ENCODE data around the gene GUCA2B. TPM values are rescaled to one million over a fixed set of nuclear protein-coding genes. Genes with fewer than 3 reads are reported as not detected.

GUCA2B gene
- total RNA-seq, 1 donor from 2014 or later: 0.53 TPM

- ATAC-seq (no peak), DNase-seq (ENCODE audit: low spot score) (no peak)
These were observed 10.1 kb upstream of the GUCA2B start for GRCh38 chr1:42142894-42143675.

- DNase-seq (ENCODE audit: low spot score): no peak
- no peak for ATAC-seq
These were observed 9.1 kb upstream of the GUCA2B start for GRCh38 chr1:42143896-42144710.

- DNase-seq (ENCODE audit: low spot score): no peak
These were observed 8.4 kb upstream of the GUCA2B start for GRCh38 chr1:42144711-42145388.

DNA sequence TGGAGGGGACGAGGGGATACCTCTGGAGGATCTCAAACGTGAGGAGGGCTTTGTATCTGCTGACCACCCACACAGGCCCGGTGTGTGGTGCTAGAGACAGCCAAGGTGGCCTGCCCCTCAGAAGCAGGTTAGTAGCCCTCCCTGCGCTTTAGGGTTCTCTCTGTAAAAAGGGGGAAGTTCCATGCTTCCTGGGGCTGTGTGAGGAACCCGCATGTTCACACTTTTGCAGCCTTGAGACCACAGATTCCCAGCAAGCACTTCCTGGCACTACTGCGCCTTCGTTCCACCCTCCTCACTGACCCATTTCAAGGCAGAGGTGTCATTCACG, 7.9 kb upstream of the GUCA2B start:
- no peak for ATAC-seq
- DNase-seq (ENCODE audit: low spot score): no peak

More at GRCh38 chr1:42144711-42145388, 8.4 kb upstream of the GUCA2B start:
- ATAC-seq: no peak

- DNase-seq (ENCODE audit: low spot score) (no peak), ATAC-seq (no peak)
These were observed 7.2 kb upstream of the GUCA2B start for GRCh38 chr1:42145764-42146625.

- ATAC-seq: peak; percentile 98
- peak; percentile 91 for DNase-seq (ENCODE audit: low spot score)
These were observed 6.4 kb upstream of the GUCA2B start for GRCh38 chr1:42146626-42147320.

- ATAC-seq: no peak
These were observed 5.0 kb upstream of the GUCA2B start for GRCh38 chr1:42148166-42148565.

GRCh38 chr1:42150651-42151050, 2.6 kb upstream of the GUCA2B start:
- no peak for ATAC-seq
- DNase-seq (ENCODE audit: low spot score): no peak

More at GRCh38 chr1:42148166-42148565, 5.0 kb upstream of the GUCA2B start:
- no peak for DNase-seq (ENCODE audit: low spot score)

DNA sequence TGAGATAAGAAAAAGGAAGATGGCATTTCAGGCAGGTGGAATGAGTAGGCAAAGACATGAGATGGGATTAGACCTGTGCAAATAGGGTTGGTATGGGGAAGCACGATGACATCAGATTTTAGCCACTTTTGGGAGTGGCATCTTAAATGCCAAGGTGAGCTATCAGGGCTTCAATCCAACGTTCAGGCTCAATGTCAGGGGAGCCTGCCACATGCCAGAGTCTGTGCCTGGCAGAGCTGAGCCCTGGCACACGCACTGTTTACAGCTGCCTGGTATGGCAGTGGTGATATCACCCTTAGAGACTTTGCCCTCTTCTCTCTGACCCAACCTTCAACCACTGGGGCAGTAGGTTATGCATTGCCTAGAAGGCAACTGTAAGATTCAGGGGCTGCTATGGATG, 1.1 kb upstream of the GUCA2B start:
- peak; percentile 89 for DNase-seq (ENCODE audit: low spot score)
- peak; percentile 97 for ATAC-seq

GRCh38 chr1:42153624-42154023, 414 bp downstream of the GUCA2B start:
- DNase-seq (ENCODE audit: low spot score): no peak
- no peak for ATAC-seq

DNA sequence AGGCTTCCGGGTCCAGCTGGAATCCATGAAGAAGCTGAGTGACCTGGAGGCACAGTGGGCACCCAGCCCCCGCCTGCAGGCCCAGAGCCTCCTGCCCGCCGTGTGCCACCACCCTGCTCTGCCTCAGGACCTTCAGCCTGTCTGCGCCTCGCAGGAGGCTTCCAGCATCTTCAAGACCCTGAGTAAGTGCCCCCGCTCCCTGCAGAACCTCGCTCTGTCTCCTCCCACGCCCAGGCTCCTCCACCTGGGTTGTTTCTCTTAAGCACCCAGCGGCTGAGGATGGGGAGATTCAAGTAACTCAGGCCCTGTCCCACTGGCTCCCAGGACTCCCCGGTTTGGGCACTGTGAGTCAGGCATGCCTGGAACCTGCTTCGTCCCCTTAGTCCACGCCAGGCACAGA, 1.5 kb downstream of the GUCA2B start:
- ATAC-seq (no peak), DNase-seq (ENCODE audit: low spot score) (no peak)

DNA sequence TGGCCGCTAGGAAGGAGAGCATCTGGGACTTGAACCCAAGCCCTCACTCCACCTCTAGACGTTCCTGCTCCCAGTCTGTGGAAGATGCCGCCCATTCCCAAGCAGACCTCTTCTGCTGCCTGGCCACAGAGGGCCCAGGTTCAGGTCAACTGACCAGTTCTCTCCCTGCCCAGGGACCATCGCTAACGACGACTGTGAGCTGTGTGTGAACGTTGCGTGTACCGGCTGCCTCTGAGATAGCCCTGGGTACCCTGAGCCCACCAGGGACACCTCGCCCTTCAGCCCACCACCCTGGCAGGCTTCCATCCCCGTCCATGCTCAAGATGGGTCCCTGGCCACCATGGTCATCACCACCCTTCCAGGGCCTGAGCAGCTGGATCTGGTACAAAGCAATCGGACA, 2.2 kb downstream of the GUCA2B start:
- DNase-seq (ENCODE audit: low spot score) (no peak), ATAC-seq (no peak)

GRCh38 chr1:42157667-42158066, 4.5 kb downstream of the GUCA2B start:
- ATAC-seq (no peak), DNase-seq (ENCODE audit: low spot score) (no peak)

DNA sequence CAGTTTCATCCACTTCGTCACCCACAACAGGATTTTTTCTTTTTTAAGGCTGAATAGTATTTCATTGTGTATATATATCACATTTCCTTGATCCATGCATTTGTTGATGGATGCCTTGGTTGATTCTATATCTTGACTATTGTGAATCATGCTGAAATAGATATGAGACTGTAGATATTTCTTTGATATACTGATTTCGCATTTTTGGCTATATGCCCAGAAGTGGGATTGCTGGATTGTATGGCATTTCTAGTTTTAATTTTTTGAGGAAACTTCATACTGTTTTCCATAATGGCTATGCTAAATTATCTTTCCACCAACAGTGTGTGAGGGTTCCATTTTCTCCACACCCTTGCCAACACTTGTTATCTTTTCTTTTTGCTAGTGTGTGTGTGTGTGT, 5.0 kb downstream of the GUCA2B start:
- ATAC-seq (no peak), DNase-seq (ENCODE audit: low spot score) (no peak)

DNA sequence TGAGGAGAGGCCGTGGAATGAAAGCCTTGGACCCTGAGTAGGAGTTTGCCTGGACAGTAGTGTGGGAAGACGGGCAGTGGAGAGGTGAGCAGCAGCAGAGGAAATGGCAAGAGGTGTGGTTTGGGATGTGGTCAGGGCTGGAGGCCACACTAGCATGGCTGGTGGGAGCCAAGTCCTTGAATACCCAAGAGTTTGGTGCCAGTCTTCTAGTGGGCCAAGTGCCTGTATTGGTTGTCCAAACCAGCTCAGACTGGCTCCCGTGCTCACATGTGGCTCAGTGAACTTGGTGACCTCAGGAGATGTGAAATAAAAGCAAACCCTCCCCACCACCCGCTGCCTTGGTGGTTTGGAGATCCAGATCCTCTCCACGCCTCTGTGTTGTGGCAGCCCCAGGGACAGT, 9.0 kb downstream of the GUCA2B start:
- no peak for ATAC-seq
- DNase-seq (ENCODE audit: low spot score): no peak

GRCh38 chr1:42163114-42163513, 9.9 kb downstream of the GUCA2B start:
- ATAC-seq: no peak
- no peak for DNase-seq (ENCODE audit: low spot score)

- ATAC-seq (no peak), DNase-seq (ENCODE audit: low spot score) (no peak)
These were observed 10.6 kb downstream of the GUCA2B start for GRCh38 chr1:42163536-42164503.

DNA sequence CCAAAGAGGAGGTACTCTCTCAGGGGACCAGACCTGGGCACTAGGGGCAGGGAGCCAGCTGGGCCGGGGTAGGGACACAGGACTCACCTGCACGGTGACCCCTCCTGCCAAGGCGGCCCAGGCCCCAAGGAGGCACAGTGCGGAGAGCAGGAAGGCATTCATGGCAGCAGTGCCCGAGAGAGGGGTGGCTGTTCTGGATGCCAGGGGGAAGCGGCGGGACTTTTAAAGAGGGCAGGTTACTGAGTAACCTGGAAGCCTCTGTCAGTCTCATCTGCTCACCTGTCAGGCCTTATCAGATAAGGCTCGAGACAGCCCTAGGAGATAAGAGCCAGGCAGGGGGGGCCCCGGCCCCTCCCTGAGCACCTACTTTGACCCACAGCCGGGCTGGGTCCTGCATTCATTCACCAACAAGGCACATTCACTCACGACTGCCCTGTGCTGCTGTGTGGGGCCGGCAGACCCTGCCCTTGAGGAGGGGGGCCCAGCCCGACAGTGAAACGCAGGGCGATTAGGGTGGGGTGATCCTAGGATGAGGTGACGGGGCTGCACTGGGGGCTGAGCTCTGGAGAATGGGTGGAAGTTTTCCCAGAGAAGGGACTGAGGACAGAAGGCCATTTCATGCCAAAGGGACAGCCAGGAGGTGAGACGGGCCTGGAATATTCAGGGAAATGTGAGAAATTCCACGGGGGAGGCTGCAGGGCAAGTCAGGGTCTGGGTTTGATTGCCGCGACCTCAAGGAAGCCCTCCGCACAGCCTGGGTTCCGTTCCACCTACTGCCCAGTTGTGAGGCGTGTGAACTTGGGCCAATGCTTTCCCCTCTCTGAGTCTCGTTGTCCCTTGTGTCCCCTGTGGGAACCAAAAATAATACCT, 11.6 kb downstream of the GUCA2B start, which contains the start of gene GUCA2A:
Gene GUCA2A (minus strand): TSS at position 195 of the 870 bp plus-strand sequence. CDS start 33 bp downstream, at position 162.
- DNase-seq (ENCODE audit: low spot score) (no peak), ATAC-seq (peak; percentile 21)
